ENCODE results near the gene EXOC6. TPM values are rescaled to one million over a fixed set of nuclear protein-coding genes. Genes with fewer than 3 reads are reported as not detected.
"Not testable (repeated sequence)": the region's sequence is repeated elsewhere in the genome, so short reads cannot be mapped to it uniquely, and the experiment has no call there.

The EXOC6 gene
- total RNA-seq, 1 donor from 2014 or later = 19.6 TPM

- Histone ChIP-seq H3K9me3 (no peaks in the 10 kb centered on the region), H3K36me3 (no peaks in the 10 kb centered on the region), H3K27me3 (ENCODE audit: low read depth) (no peaks in the 10 kb centered on the region), H3K4me1 (no peaks in the 10 kb centered on the region), H3K4me3 (no peak overlapping the region), H3K27ac (no peak overlapping the region)
- intact Hi-C loops (cut with DNase I) = no loop called here
- no peak for DNase-seq
- TF ChIP-seq CTCF (IDR thresholded peaks at IDR 0.05) = no peak
- peak; percentile 78 to 86 for ATAC-seq
Observed at GRCh38 chr10:92972066-92972870, 123.9 kb downstream of the EXOC6 start.

- H3K4me3 ChIP-seq = no peak overlapping the region
- no peaks in the 10 kb centered on the region for H3K4me1 ChIP-seq
- no peak for ATAC-seq
- intact Hi-C loops (cut with DNase I) = no loop called here
- no peaks in the 10 kb centered on the region for H3K36me3 ChIP-seq
- H3K27me3 ChIP-seq (ENCODE audit: low read depth) = no peaks in the 10 kb centered on the region
- no peak overlapping the region for H3K27ac ChIP-seq
- no peak for TF ChIP-seq CTCF (IDR thresholded peaks at IDR 0.05)
- H3K9me3 ChIP-seq = no peaks in the 10 kb centered on the region
- no peak for DNase-seq
Observed at GRCh38 chr10:92972886-92973285, 124.6 kb downstream of the EXOC6 start.

GRCh38 chr10:92976278-92976677 is 128.0 kb downstream of the EXOC6 start:
- H3K9me3 ChIP-seq; H3K27me3 ChIP-seq (ENCODE audit: low read depth); DNase-seq; intact Hi-C loops (cut with DNase I); H3K4me1 ChIP-seq; ATAC-seq; H3K36me3 ChIP-seq; H3K27ac ChIP-seq; H3K4me3 ChIP-seq: not testable (repeated sequence)

GRCh38 chr10:92989250-92989649 is 140.9 kb downstream of the EXOC6 start:
- no peaks in the 10 kb centered on the region for H3K9me3 ChIP-seq
- ATAC-seq (no peak), DNase-seq (no peak)
- H3K4me1 ChIP-seq = no peaks in the 10 kb centered on the region
- intact Hi-C loops (cut with DNase I) = no loop called here
- H3K27ac ChIP-seq = no peak overlapping the region
- no peak overlapping the region for H3K4me3 ChIP-seq
- TF ChIP-seq CTCF (IDR thresholded peaks at IDR 0.05) = no peak
- H3K36me3 ChIP-seq = no peaks in the 10 kb centered on the region
- no peaks in the 10 kb centered on the region for H3K27me3 ChIP-seq (ENCODE audit: low read depth)

- ATAC-seq (no peak), DNase-seq (no peak)
- no peaks in the 10 kb centered on the region for H3K4me1 ChIP-seq
- no peaks in the 10 kb centered on the region for H3K27me3 ChIP-seq (ENCODE audit: low read depth)
- H3K36me3 ChIP-seq = no peaks in the 10 kb centered on the region
- no peaks in the 10 kb centered on the region for H3K9me3 ChIP-seq
- intact Hi-C loops (cut with DNase I) = no loop called here
- no peak overlapping the region for H3K27ac ChIP-seq
- no peak overlapping the region for H3K4me3 ChIP-seq
- TF ChIP-seq CTCF (IDR thresholded peaks at IDR 0.05) = no peak
Observed at GRCh38 chr10:92990615-92991014, 142.3 kb downstream of the EXOC6 start.

- H3K4me3 ChIP-seq = no peak overlapping the region
- ATAC-seq = no peak
- no peaks in the 10 kb centered on the region for H3K36me3 ChIP-seq
- H3K27ac ChIP-seq = no peak overlapping the region
- H3K4me1 ChIP-seq = no peaks in the 10 kb centered on the region
- no peaks in the 10 kb centered on the region for H3K9me3 ChIP-seq
- intact Hi-C loops (cut with DNase I) = no loop called here
- no peaks in the 10 kb centered on the region for H3K27me3 ChIP-seq (ENCODE audit: low read depth)
- DNase-seq = no peak
- TF ChIP-seq CTCF (IDR thresholded peaks at IDR 0.05) = no peak
Observed at GRCh38 chr10:92991513-92991912, 143.2 kb downstream of the EXOC6 start.

All from lower lobe of right lung (tissue), 2 donors.